Upper lobe of left lung (tissue), 6 donors: Measurements from ENCODE around the gene CDH22. TPM values are rescaled to one million over a fixed set of nuclear protein-coding genes. Genes with fewer than 3 reads are reported as not detected.

Source experiments
- ATAC-seq, 2 donors: fragments of 200-7000 bp; cut with Tn5 transposase; one replicate each; pipeline ENCODE4 v1.9.1; 2022; ENCODE audit warnings: mild to moderate bottlenecking in 2 of 2, moderate library complexity in 2 of 2; ENCODE audit not compliant: low FRiP score in 2 of 2
- DNase-seq, 2 donors: peaks; one replicate each; pipeline ENCODE4 v3.0.0-alpha.2; 2019 to 2020
- H3K27ac ChIP-seq, 4 donors: fragments of 200-600 bp; sonication (generic); one replicate each; pipeline ENCODE4 v1.5.1; 2016 to 2019
- H3K27me3 ChIP-seq, 4 donors: fragments of 200-600 bp; sonication (generic); one replicate each; pipeline ENCODE4 v1.5.1; 2017 to 2019
- H3K36me3 ChIP-seq, 4 donors: fragments of 200-600 bp; sonication (generic); one replicate each; pipeline ENCODE4 v1.5.1; 2016 to 2019
- H3K4me1 ChIP-seq, 4 donors: fragments of 200-600 bp; sonication (generic); one replicate each; pipeline ENCODE4 v1.5.1; 2018 to 2019
- H3K4me3 ChIP-seq, 4 donors: fragments of 200-600 bp; sonication (generic); one replicate each; pipeline ENCODE4 v1.5.1; 2017 to 2019; ENCODE audit warnings: mild to moderate bottlenecking in 2 of 4, moderate library complexity in 1 of 4
- H3K9me3 ChIP-seq, 4 donors: fragments of 200-600 bp; sonication (generic); one replicate each; pipeline ENCODE4 v1.5.1; 2018 to 2019
- EP300 ChIP-seq, 4 donors: sonication (generic); formaldehyde crosslinking; IDR thresholded peaks; one replicate each; pipeline ENCODE4 v1.5.1; 2017; ENCODE audit warnings: antibody characterized with exemption in 4 of 4, control low read depth in 2 of 4
- POLR2A ChIP-seq, 4 donors: fragments of 450-650 bp; IDR thresholded peaks; one replicate each; pipeline ENCODE4 v1.5.1; 2016 to 2017; ENCODE audit warnings: antibody characterized with exemption in 4 of 4, mild to moderate bottlenecking in 2 of 4
- POLR2AphosphoS5 ChIP-seq, 2 donors: sonication (generic); formaldehyde crosslinking; IDR thresholded peaks; one replicate each; pipeline ENCODE4 v1.5.1; 2017; ENCODE audit warnings: antibody characterized with exemption in 2 of 2
- WGBS, 2 donors: methylation state at CpG; one replicate each; pipeline ENCODE4 v1.1.5; 2017 to 2018; 5-methylcytosine and 5-hydroxymethylcytosine counted together
- total RNA-seq, 6 donors: library from RNA; depleted of rRNA in 4 of 6; stranded (reverse); fragments of >200 nt in 4 of 6; gene quantifications; one replicate each; pipeline versions ENCODE4 v1.1.0 to v1.2.1, GENCODE V29; 2016 to 2021
- TF ChIP-seq, protein P1 (sequence below), 6 experiments: fragments of 450-650 bp in 4 of 6; fragments of 200-600 bp in 2 of 6; sonication (generic) in 2 of 6; IDR thresholded peaks; one replicate each; pipeline ENCODE4 v1.5.1; 2016 to 2019; ENCODE audit warnings: antibody characterized with exemption in 6 of 6
- donor health status: DM: no; HTN: no; CAD: no; lungs with moderate emphysema.
- donor health status: DM: no; HTN: yes; CAD: no; lungs with severe emphysema.

CDH22 gene
- total RNA-seq, 6 donors from 2014 or later: 0.10 to 0.40 (median 0.24) TPM; not detected in 2

DNA sequence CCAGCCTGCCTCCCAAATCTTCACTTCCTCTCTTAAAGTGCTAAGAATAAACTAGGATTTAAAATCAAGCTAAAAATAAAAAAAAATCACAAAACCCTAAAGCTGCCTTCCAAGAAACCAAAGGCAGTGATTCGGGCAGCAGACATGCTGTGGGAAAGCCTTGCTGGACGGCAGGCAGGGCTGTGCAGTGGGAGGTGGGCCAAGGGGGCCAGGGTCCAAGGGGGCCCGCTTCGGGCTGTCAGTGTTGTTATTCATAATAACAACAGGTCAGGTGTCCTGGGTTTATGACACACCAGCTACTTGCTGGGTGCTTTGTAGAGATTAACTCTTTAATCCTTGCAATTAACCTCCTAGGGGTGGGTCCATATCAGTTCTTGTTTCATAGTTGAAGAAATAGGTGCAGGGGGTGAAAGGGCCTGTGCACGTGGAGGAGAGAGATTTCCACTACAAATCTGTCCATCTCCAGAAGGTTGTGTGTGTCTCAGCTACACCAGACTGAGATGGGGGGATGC, 149.8 kb downstream of the CDH22 start:
- no peak overlapping the region for H3K27ac ChIP-seq
- no peaks in the 10 kb centered on the region for H3K36me3 ChIP-seq
- no peaks in the 10 kb centered on the region for H3K4me1 ChIP-seq
- 37 to 39% methylated on average over 5 of the region's 5 CpGs for WGBS, 2 donors
- ATAC-seq (no peak), DNase-seq (no peak)
- H3K4me3 ChIP-seq: no peak overlapping the region
- TF ChIP-seq POLR2AphosphoS5 (IDR thresholded peaks at IDR 0.05) (no peak), EP300 (IDR thresholded peaks at IDR 0.05) (no peak), POLR2A (IDR thresholded peaks at IDR 0.05) (no peak)
- TF ChIP-seq, protein P1, sequence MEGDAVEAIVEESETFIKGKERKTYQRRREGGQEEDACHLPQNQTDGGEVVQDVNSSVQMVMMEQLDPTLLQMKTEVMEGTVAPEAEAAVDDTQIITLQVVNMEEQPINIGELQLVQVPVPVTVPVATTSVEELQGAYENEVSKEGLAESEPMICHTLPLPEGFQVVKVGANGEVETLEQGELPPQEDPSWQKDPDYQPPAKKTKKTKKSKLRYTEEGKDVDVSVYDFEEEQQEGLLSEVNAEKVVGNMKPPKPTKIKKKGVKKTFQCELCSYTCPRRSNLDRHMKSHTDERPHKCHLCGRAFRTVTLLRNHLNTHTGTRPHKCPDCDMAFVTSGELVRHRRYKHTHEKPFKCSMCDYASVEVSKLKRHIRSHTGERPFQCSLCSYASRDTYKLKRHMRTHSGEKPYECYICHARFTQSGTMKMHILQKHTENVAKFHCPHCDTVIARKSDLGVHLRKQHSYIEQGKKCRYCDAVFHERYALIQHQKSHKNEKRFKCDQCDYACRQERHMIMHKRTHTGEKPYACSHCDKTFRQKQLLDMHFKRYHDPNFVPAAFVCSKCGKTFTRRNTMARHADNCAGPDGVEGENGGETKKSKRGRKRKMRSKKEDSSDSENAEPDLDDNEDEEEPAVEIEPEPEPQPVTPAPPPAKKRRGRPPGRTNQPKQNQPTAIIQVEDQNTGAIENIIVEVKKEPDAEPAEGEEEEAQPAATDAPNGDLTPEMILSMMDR (IDR thresholded peaks at IDR 0.05): no peak
- H3K9me3 ChIP-seq: no peaks in the 10 kb centered on the region
- H3K27me3 ChIP-seq: peaks cover 0 to 5% (median 0%) of the 10 kb centered on the region in 4 donors

DNA sequence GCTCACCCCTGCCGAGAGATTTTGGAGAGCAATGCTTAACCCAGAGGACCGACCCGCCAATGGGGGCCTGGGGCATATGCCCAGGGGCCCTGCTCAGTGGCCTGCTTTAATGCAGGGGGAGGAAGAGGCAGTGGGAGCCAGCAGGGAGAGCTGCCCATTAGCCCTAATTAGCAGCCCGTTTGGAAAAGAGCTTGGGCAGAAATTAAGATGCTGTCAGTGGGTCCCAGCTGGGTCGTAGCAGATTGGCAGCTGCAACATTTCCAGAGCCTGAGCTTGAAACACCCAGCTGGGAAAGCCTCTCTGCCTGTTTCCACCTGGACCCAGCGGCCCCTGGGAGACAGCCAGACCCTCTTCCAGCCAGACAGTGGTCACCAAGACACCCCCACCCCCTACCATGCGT, 150.7 kb downstream of the CDH22 start:
- 57 to 58% methylated on average over 6 of the region's 7 CpGs for WGBS, 2 donors
- peaks cover 0 to 5% (median 0%) of the 10 kb centered on the region in 4 donors for H3K27me3 ChIP-seq
- no peak overlapping the region for H3K27ac ChIP-seq
- TF ChIP-seq EP300 (IDR thresholded peaks at IDR 0.05): no peak
- TF ChIP-seq POLR2AphosphoS5 (IDR thresholded peaks at IDR 0.05): no peak
- TF ChIP-seq, protein P1 (IDR thresholded peaks at IDR 0.05): no peak
- no peak for TF ChIP-seq POLR2A (IDR thresholded peaks at IDR 0.05)
- H3K36me3 ChIP-seq: no peaks in the 10 kb centered on the region
- H3K9me3 ChIP-seq: no peaks in the 10 kb centered on the region
- H3K4me3 ChIP-seq: no peak overlapping the region
- ATAC-seq (peak in 1 of 2 donors; percentile 19), DNase-seq (no peak)
- no peaks in the 10 kb centered on the region for H3K4me1 ChIP-seq

DNA sequence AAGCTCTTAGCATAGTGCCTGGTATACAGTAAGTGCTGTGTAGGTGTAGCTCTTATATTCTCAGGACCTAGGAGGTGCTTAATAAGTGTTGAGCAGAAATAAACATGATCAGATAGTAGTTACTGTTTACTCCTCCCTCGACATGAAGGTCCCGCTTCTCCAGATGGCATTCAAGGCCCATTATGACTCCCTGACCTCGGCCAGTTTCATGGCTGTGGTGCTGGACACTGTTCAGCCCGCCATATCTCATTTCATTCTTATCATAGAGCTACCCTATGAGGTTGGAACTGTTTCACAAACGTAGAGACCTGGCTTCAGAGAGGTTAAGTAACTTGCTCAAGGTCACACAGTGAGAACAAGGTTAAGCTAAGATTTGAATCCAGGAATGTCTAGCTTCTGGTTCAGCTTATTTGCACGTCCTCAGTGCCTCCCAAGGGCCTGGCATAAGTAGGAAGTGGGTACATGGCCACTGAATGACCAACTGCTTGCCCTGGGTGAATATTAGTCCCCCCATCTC, 151.2 kb downstream of the CDH22 start:
- TF ChIP-seq EP300 (IDR thresholded peaks at IDR 0.05) (no peak), POLR2AphosphoS5 (IDR thresholded peaks at IDR 0.05) (no peak), POLR2A (IDR thresholded peaks at IDR 0.05) (no peak)
- TF ChIP-seq, protein P1 (IDR thresholded peaks at IDR 0.05): no peak
- Histone ChIP-seq H3K27ac (no peak overlapping the region), H3K4me3 (no peak overlapping the region), H3K9me3 (no peaks in the 10 kb centered on the region), H3K4me1 (no peaks in the 10 kb centered on the region), H3K27me3 (peaks cover 0 to 5% (median 0%) of the 10 kb centered on the region in 4 donors), H3K36me3 (no peaks in the 10 kb centered on the region)
- ATAC-seq (no peak), DNase-seq (no peak)
- 73 to 77% methylated on average over 6 of the region's 6 CpGs for WGBS, 2 donors

DNA sequence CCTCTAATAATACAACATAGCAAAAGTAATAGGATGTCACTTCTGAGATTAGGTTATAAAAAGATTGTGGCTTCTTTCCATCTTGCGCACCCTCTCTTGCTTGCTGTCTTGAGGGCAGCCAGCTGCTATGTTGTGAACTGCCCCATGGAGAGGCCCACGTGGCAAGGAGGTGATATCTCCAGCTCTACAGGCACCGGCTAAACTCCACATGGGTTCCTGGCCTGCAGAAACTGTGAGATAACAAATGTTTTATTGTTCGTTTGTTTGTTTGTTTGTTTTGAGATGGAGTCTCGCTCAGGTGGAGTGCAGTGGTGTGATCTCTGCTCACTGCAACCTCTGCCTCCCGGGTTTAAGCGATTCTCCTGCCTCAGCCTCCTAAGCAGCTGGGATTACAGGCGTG, 152.2 kb downstream of the CDH22 start:
- peaks cover 0 to 5% (median 0%) of the 10 kb centered on the region in 4 donors for H3K27me3 ChIP-seq
- ATAC-seq (no peak), DNase-seq (no peak)
- H3K4me3 ChIP-seq: no peak overlapping the region
- no peak for TF ChIP-seq POLR2AphosphoS5 (IDR thresholded peaks at IDR 0.05)
- no peaks in the 10 kb centered on the region for H3K36me3 ChIP-seq
- no peaks in the 10 kb centered on the region for H3K4me1 ChIP-seq
- no peak overlapping the region for H3K27ac ChIP-seq
- no peaks in the 10 kb centered on the region for H3K9me3 ChIP-seq
- 49 to 55% methylated on average over 8 of the region's 8 CpGs for WGBS, 2 donors

DNA sequence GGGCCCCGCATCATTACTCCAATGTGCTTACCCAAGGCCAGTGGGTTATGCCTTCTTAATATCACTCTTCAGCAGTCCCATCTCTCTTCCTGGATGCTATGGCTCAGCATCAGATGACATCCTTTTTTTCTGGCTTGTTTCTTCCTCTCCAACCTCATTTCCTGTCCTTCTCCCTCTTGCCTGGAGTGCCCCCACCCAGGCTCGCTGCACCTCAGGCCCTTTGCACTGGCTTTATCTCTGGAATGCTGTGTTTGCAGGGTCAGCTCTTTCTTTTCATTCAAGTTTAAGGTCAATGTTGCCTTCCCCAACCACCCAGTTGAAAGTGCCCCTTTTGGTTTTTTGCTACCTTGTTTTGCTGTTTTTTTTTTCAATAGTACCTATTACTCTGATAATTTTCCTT, 153.5 kb downstream of the CDH22 start:
- Histone ChIP-seq H3K4me1 (no peaks in the 10 kb centered on the region), H3K27ac (no peak overlapping the region), H3K27me3 (peaks cover 0 to 5% (median 0%) of the 10 kb centered on the region in 4 donors), H3K4me3 (no peak overlapping the region), H3K9me3 (no peaks in the 10 kb centered on the region), H3K36me3 (no peaks in the 10 kb centered on the region)
- DNase-seq (no peak), ATAC-seq (no peak)
- 57 to 63% methylated on average over 2 of the region's 2 CpGs for WGBS, 2 donors
- TF ChIP-seq, protein P1 (IDR thresholded peaks at IDR 0.05): no peak
- TF ChIP-seq EP300 (IDR thresholded peaks at IDR 0.05): no peak
- TF ChIP-seq POLR2AphosphoS5 (IDR thresholded peaks at IDR 0.05): no peak
- no peak for TF ChIP-seq POLR2A (IDR thresholded peaks at IDR 0.05)
